ENCODE results near the gene KRTAP4-7. TPM values are rescaled to one million over a fixed set of nuclear protein-coding genes. Genes with fewer than 3 reads are reported as not detected.
"Not testable (repeated sequence)": the region's sequence is repeated elsewhere in the genome, so short reads cannot be mapped to it uniquely, and the experiment has no call there.

The KRTAP4-7 gene
- total RNA-seq, 2 experiments from 2014 or later: not detected

DNA sequence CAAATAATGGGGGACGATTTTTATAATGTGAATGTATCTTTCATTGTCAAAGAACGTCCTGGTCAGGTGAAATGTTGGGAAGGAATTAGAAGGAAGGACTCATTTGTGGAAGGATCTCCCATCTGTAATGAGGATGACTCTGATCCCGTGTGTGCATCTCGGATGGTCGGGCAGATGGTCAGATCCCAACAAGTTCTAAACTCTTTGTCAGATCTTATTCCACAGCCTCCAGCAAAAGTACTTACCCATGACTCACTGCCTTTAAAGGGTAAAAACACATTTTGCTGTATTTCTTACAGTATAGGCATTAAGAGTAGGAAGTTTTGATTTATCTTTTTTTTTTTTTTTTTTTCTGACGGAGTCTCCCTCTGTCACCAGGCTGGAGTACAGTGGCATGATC is 14.5 kb downstream of the KRTAP4-7 start:
- Histone ChIP-seq H4K20me1 (ENCODE audit: insufficient read depth, low read length) (no peaks in the 10 kb centered on the region), H3K27ac (ENCODE audit: low read depth, low read length, poor library complexity, severe bottlenecking) (no peak overlapping the region), H3K36me3 (ENCODE audit: insufficient read depth, low read length) (no peaks in the 10 kb centered on the region), H3K9me2 (ENCODE audit: insufficient read depth, low read length) (no peaks in the 10 kb centered on the region), H3K4me3 (ENCODE audit: low read depth, low read length, poor library complexity, severe bottlenecking) (no peak overlapping the region), H2AFZ (ENCODE audit: low read length) (no peak overlapping the region), H3K9me3 (ENCODE audit: low read length) (no peaks in the 10 kb centered on the region), H3K79me2 (ENCODE audit: insufficient read depth, low read depth, low read length) (no peaks in the 10 kb centered on the region), H3K4me2 (ENCODE audit: low read length) (no peak overlapping the region), H3K4me1 (ENCODE audit: insufficient read depth, low read length, poor library complexity, severe bottlenecking) (no peaks in the 10 kb centered on the region)
- ChIA-PET POLR2A (no interaction called here), CTCF (ENCODE audit: unreplicated experiment) (no interaction called here)
- DNase-seq (ENCODE audit: low spot score): no peak
- BruUV-seq (replicated peaks): no TSS peak
- TF ChIP-seq CTCF (conservative IDR thresholded peaks at IDR 0.05; ENCODE audit: low read length) (no peak), EZH2phosphoT487 (IDR thresholded peaks at IDR 0.05; ENCODE audit: borderline replicate concordance, low read depth, low read length) (no peak)
- intact Hi-C loops (cut with micrococcal nuclease; ENCODE audit: unreplicated experiment): no loop called here

DNA sequence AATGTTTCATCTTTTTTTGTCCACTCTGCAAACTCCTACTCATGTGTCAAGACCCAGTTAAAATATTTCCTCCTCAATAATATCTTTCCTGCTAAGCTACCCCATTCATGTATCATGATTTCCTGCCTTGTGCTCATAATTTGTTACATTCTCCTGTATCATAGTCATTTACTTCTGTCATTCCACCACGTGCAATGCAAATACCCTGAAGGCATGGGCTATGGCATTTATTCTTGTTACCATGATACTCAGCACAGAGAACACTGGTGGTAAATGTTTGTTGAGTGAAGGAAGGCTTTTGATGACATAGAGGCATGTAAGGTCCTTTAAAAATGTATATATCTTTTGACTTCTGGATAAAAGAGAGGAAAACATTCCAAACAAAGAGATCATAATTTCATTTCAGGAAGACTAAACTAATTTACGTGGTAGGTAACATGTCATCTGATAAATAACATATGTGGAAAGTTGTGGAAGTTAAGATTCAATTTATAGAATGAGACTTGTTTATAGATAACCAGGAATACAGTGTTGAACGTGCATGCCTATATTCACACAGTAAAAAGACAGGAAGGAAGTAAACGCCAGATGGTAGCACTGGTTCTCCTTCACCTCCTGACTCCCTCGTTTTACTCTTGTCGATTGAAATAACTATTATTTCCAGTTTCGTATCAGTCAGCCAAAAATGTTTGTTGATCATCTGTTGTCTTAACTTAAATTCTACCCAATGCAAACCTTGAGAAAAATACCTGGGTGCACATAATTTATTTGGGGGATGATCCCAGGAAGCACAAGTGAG is 15.9 kb downstream of the KRTAP4-7 start:
- CTCF ChIA-PET (ENCODE audit: unreplicated experiment); H2AFZ ChIP-seq (ENCODE audit: low read length); H3K27ac ChIP-seq (ENCODE audit: low read depth, low read length, poor library complexity, severe bottlenecking); H3K4me2 ChIP-seq (ENCODE audit: low read length); DNase-seq (ENCODE audit: low spot score); H3K4me1 ChIP-seq (ENCODE audit: insufficient read depth, low read length, poor library complexity, severe bottlenecking); BruUV-seq (replicated peaks); POLR2A ChIA-PET; intact Hi-C loops (cut with micrococcal nuclease; ENCODE audit: unreplicated experiment); H3K9me2 ChIP-seq (ENCODE audit: insufficient read depth, low read length); H3K79me2 ChIP-seq (ENCODE audit: insufficient read depth, low read depth, low read length); H3K4me3 ChIP-seq (ENCODE audit: low read depth, low read length, poor library complexity, severe bottlenecking); H3K9me3 ChIP-seq (ENCODE audit: low read length); H3K36me3 ChIP-seq (ENCODE audit: insufficient read depth, low read length); H4K20me1 ChIP-seq (ENCODE audit: insufficient read depth, low read length): not testable (repeated sequence)

DNA sequence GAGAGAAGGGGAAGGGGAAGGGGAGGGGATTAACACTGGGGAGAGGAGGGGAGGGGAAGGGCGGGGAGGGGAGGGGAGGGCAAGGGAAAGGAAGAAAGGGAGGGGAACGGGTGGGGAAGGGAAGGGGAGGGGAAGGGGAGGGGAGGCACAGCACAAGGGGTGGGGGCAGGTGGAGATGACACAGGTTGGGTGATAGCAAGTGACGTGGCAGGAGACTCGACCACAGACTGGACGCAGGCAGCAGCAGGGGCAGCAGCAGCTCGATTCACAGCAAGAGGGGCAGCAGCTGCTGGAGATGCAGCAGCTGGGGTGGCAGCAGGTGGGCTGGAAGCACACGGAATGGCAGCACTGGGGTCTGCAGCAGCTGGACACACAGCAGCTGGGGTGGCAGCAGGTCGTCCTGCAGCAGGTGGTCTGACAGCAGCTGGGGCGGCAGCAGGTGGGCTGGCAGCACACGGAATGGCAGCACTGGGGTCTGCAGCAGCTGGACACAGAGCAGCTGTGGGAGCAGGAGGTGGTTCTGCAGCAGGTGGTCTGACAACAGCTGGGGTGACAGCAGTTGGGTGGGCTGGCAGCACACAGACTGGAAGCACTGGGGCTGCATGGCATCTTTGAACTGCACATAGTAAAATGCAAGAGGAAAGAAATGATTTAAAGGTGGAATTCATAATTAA is 17.8 kb downstream of the KRTAP4-7 start, which contains the start of gene KRTAP4-16:
Gene KRTAP4-16, minus strand, starts transcription at position 624 of the 674 bp plus-strand sequence. Its CDS starts 0 bp downstream, at position 624.
- no peak within 1 kb of the TSS for H3K4me2 ChIP-seq (ENCODE audit: low read length)
- intact Hi-C loops (cut with micrococcal nuclease; ENCODE audit: unreplicated experiment): no loop called here
- no peak within 1 kb of the TSS for H3K27ac ChIP-seq (ENCODE audit: low read depth, low read length, poor library complexity, severe bottlenecking)
- BruUV-seq (replicated peaks): no TSS peak
- no peak for DNase-seq (ENCODE audit: low spot score)
- H3K4me1 ChIP-seq (ENCODE audit: insufficient read depth, low read length, poor library complexity, severe bottlenecking): no peaks in the 10 kb centered on the region
- no peaks in the 10 kb centered on the region for H3K9me3 ChIP-seq (ENCODE audit: low read length)
- no peak within 1 kb of the TSS for H3K4me3 ChIP-seq (ENCODE audit: low read depth, low read length, poor library complexity, severe bottlenecking)
- TF ChIP-seq EZH2phosphoT487 (IDR thresholded peaks at IDR 0.05; ENCODE audit: borderline replicate concordance, low read depth, low read length) (no peak), CTCF (conservative IDR thresholded peaks at IDR 0.05; ENCODE audit: low read length) (no peak)
- no peak within 1 kb of the TSS for H2AFZ ChIP-seq (ENCODE audit: low read length)
- H3K36me3 ChIP-seq (ENCODE audit: insufficient read depth, low read length): no peaks in the 10 kb centered on the region
- ChIA-PET POLR2A (no interaction called here), CTCF (ENCODE audit: unreplicated experiment) (no interaction called here)
- H3K79me2 ChIP-seq (ENCODE audit: insufficient read depth, low read depth, low read length): no peaks in the 10 kb centered on the region
- H4K20me1 ChIP-seq (ENCODE audit: insufficient read depth, low read length): no peaks in the 10 kb centered on the region
- no peaks in the 10 kb centered on the region for H3K9me2 ChIP-seq (ENCODE audit: insufficient read depth, low read length)

All from OCI-LY7 (cell line).